HEK293 (cell line): ENCODE results near the gene CFAP410.
"Not testable (repeated sequence)": the region's sequence is repeated elsewhere in the genome, so short reads cannot be mapped to it uniquely, and the experiment has no call there.

ENCODE experiments used
- CTCF ChIA-PET: fragments of 350-600 bp; formaldehyde crosslinking; extraction: SDS; loops from one replicate; lab custom pipeline; 2021; ENCODE audit warnings: antibody characterized with exemption; lab: Yijun Ruan, JAX
- POLR2A ChIA-PET: fragments of 300-600 bp; formaldehyde crosslinking; extraction: SDS; loops from one replicate; lab custom pipeline; 2020; ENCODE audit warnings: antibody characterized with exemption, inconsistent platforms; lab: Yijun Ruan, JAX
- H3K27ac ChIP-seq: fragments of 200-500 bp; sonication (Bioruptor generic); 2 replicates; pipeline ENCODE4 v1.5.1; 2014; ENCODE audit warnings: low read depth, low read length, control low read depth, inconsistent platforms; ENCODE audit errors: extremely low read depth
- H3K36me3 ChIP-seq, 2 experiments: fragments of 200-500 bp in 1 of 2; sonication (Bioruptor generic) in 1 of 2; 1 replicate in 1 of 2; 2 replicates in 1 of 2; pipeline ENCODE4 v1.5.1; 2014 to 2017; ENCODE audit warnings: inconsistent platforms in 2 of 2, low read length in 2 of 2; ENCODE audit not compliant: control insufficient read depth in 2 of 2, insufficient read depth in 1 of 2
- H3K4me1 ChIP-seq: fragments of 200-500 bp; sonication (Bioruptor generic); 2 replicates; pipeline ENCODE4 v1.5.1; 2014; ENCODE audit warnings: mild to moderate bottlenecking, low read length, inconsistent platforms; ENCODE audit not compliant: control insufficient read depth, insufficient read depth
- H3K4me3 ChIP-seq: 2 replicates; pipeline ENCODE4 v1.5.1; 2011; ENCODE audit warnings: low read depth, mild to moderate bottlenecking, control low read depth, low read length, moderate library complexity
- H3K9me3 ChIP-seq: fragments of 200-500 bp; sonication (Bioruptor generic); 2 replicates; pipeline ENCODE4 v1.5.1; 2014; ENCODE audit warnings: low read depth, low read length, inconsistent platforms; ENCODE audit not compliant: control insufficient read depth, insufficient read depth
- IKZF3 ChIP-seq: fragments of 450-650 bp; IDR thresholded peaks from 2 replicates; pipeline ENCODE4 v1.5.0; 2018; ENCODE audit warnings: missing biosample characterization, mild to moderate bottlenecking, missing genetic modification characterization, moderate library complexity
- KLF1 ChIP-seq: fragments of 450-650 bp; formaldehyde crosslinking; IDR thresholded peaks from 2 replicates; pipeline ENCODE4 v1.5.1; 2016; ENCODE audit warnings: missing biosample characterization, missing genetic modification characterization
- KLF8 ChIP-seq: fragments of 450-650 bp; formaldehyde crosslinking; IDR thresholded peaks from 2 replicates; pipeline ENCODE4 v1.5.1; 2016; ENCODE audit warnings: missing biosample characterization, missing genetic modification characterization
- OVOL3 ChIP-seq: fragments of 450-650 bp; formaldehyde crosslinking; IDR thresholded peaks from 2 replicates; pipeline ENCODE4 v1.5.1; 2016; ENCODE audit warnings: missing biosample characterization, missing genetic modification characterization
- SP7 ChIP-seq: fragments of 450-650 bp; formaldehyde crosslinking; IDR thresholded peaks from 2 replicates; pipeline ENCODE4 v1.5.1; 2016; ENCODE audit warnings: missing biosample characterization, missing genetic modification characterization
- ZIC2 ChIP-seq: fragments of 450-650 bp; formaldehyde crosslinking; IDR thresholded peaks from 2 replicates; pipeline ENCODE4 v1.5.1; 2016; ENCODE audit warnings: missing biosample characterization, missing genetic modification characterization
- ZNF140 ChIP-seq: fragments of 450-650 bp; formaldehyde crosslinking; IDR thresholded peaks from 2 replicates; pipeline ENCODE4 v1.5.1; 2016; ENCODE audit warnings: missing biosample characterization, missing genetic modification characterization
- ZNF169 ChIP-seq: fragments of 450-650 bp; formaldehyde crosslinking; IDR thresholded peaks from 2 replicates; pipeline ENCODE4 v1.5.1; 2016; ENCODE audit warnings: missing biosample characterization, missing genetic modification characterization
- ZNF19 ChIP-seq: fragments of 450-650 bp; formaldehyde crosslinking; IDR thresholded peaks from 2 replicates; pipeline ENCODE4; 2016; ENCODE audit warnings: missing biosample characterization, missing genetic modification characterization, low read depth
- ZNF211 ChIP-seq: fragments of 450-650 bp; formaldehyde crosslinking; IDR thresholded peaks from 2 replicates; pipeline ENCODE4 v1.5.1; 2016; ENCODE audit warnings: low read depth, missing biosample characterization, missing genetic modification characterization
- ZNF214 ChIP-seq: fragments of 450-650 bp; formaldehyde crosslinking; IDR thresholded peaks from 2 replicates; pipeline ENCODE4 v1.5.1; 2017; ENCODE audit warnings: missing biosample characterization, mild to moderate bottlenecking, missing genetic modification characterization, borderline replicate concordance
- ZNF221 ChIP-seq: fragments of 450-650 bp; formaldehyde crosslinking; IDR thresholded peaks from 2 replicates; pipeline ENCODE4 v1.5.1; 2017; ENCODE audit warnings: missing biosample characterization, missing genetic modification characterization, borderline replicate concordance
- ZNF341 ChIP-seq: fragments of 450-650 bp; formaldehyde crosslinking; IDR thresholded peaks from 2 replicates; pipeline ENCODE4; 2016; ENCODE audit warnings: low read depth, missing biosample characterization, missing genetic modification characterization
- ZNF416 ChIP-seq: fragments of 450-650 bp; formaldehyde crosslinking; IDR thresholded peaks from 2 replicates; pipeline ENCODE4 v1.5.1; 2016; ENCODE audit warnings: missing biosample characterization, missing genetic modification characterization
- ZNF423 ChIP-seq: fragments of 450-650 bp; formaldehyde crosslinking; IDR thresholded peaks from 2 replicates; pipeline ENCODE4 v1.5.1; 2016; ENCODE audit warnings: missing biosample characterization, missing genetic modification characterization
- ZNF510 ChIP-seq: fragments of 450-650 bp; formaldehyde crosslinking; IDR thresholded peaks from 2 replicates; pipeline ENCODE4 v1.5.1; 2018; ENCODE audit warnings: mild to moderate bottlenecking, missing genetic modification characterization, missing biosample characterization; ENCODE audit not compliant: insufficient replicate concordance
- ZNF561 ChIP-seq: fragments of 450-650 bp; IDR thresholded peaks from 2 replicates; pipeline ENCODE4 v1.5.1; 2018; ENCODE audit warnings: missing biosample characterization, missing genetic modification characterization, borderline replicate concordance
- ZNF571 ChIP-seq: fragments of 450-650 bp; formaldehyde crosslinking; IDR thresholded peaks from 2 replicates; pipeline ENCODE4 v1.5.0; 2017; ENCODE audit warnings: missing biosample characterization, missing genetic modification characterization
- ZSCAN23 ChIP-seq: fragments of 450-650 bp; formaldehyde crosslinking; IDR thresholded peaks from 2 replicates; pipeline ENCODE4 v1.5.1; 2016; ENCODE audit warnings: missing biosample characterization, missing genetic modification characterization
- ZSCAN30 ChIP-seq: fragments of 450-650 bp; IDR thresholded peaks from 2 replicates; pipeline ENCODE4 v1.5.1; 2018; ENCODE audit warnings: missing biosample characterization, mild to moderate bottlenecking, missing genetic modification characterization, moderate library complexity

The CFAP410 gene

GRCh38 chr21:44345495-44345894 is 6.3 kb upstream of the CFAP410 start:
- POLR2A ChIA-PET = no interaction called here
- CTCF ChIA-PET = interaction anchor here (0.7 kb wide), 1 partner anchor 45 kb away, joined by 3 read pairs; the partner anchor contains the start of gene PFKL
- H3K27ac ChIP-seq = no peak overlapping the region

GRCh38 chr21:44344541-44345183 is 5.5 kb upstream of the CFAP410 start:
- H3K27ac ChIP-seq = no peak overlapping the region

More at GRCh38 chr21:44345495-44345894, 6.3 kb upstream of the CFAP410 start:
- H3K36me3 ChIP-seq = no peaks in the 10 kb centered on the region
- no peaks in the 10 kb centered on the region for H3K9me3 ChIP-seq
- H3K4me1 ChIP-seq = no peaks in the 10 kb centered on the region
- TF ChIP-seq ZNF19 (no peak), ZNF169 (tag by site-specific recombination) (no peak), ZNF423 (tag by site-specific recombination) (no peak)
- no peak overlapping the region for H3K4me3 ChIP-seq

GRCh38 chr21:44342981-44343380 is 3.8 kb upstream of the CFAP410 start:
- H3K4me3 ChIP-seq, POLR2A ChIA-PET, H3K9me3 ChIP-seq, CTCF ChIA-PET, H3K36me3 ChIP-seq, H3K4me1 ChIP-seq, H3K27ac ChIP-seq: not testable (repeated sequence)

More at GRCh38 chr21:44344541-44345183, 5.5 kb upstream of the CFAP410 start:
- H3K36me3 ChIP-seq = no peaks in the 10 kb centered on the region
- no peak overlapping the region for H3K4me3 ChIP-seq
- TF ChIP-seq ZSCAN23 (tag by site-specific recombination) = no peak
- TF ChIP-seq ZNF341 (tag by site-specific recombination) = no peak
- TF ChIP-seq ZIC2 = 0 out of 2 replicates have a peak, but pooled peaks have one; percentile 8
- no peak for TF ChIP-seq SP7 (tag by site-specific recombination)
- ChIA-PET CTCF (interaction anchor here (0.5 to 0.7 kb wide), 3 partner anchors 35 to 144 kb away, joined by 3 read pairs; partner anchors contain the start of gene PFKL), POLR2A (interaction anchor here (0.6 to 1.3 kb wide), 5 partner anchors 15 to 475 kb away, joined by 3 to 6 read pairs (median 4); no protein-coding TSS in a partner anchor)
- no peaks in the 10 kb centered on the region for H3K9me3 ChIP-seq
- H3K4me1 ChIP-seq = peaks cover 3% of the 10 kb centered on the region; the same call in 1 of the 2 replicates

GRCh38 chr21:44341726-44342458 is 2.7 kb upstream of the CFAP410 start:
- H3K36me3 ChIP-seq, H3K27ac ChIP-seq, H3K4me3 ChIP-seq, H3K9me3 ChIP-seq, H3K4me1 ChIP-seq: not testable (repeated sequence)
- ChIA-PET POLR2A (interaction anchor here (0.7 kb wide), 1 partner anchor 10 kb away, joined by 3 read pairs; no protein-coding TSS in a partner anchor), CTCF (interaction anchor here (1.0 kb wide), 1 partner anchor 31 kb away, joined by 3 read pairs; no protein-coding TSS in a partner anchor)

DNA sequence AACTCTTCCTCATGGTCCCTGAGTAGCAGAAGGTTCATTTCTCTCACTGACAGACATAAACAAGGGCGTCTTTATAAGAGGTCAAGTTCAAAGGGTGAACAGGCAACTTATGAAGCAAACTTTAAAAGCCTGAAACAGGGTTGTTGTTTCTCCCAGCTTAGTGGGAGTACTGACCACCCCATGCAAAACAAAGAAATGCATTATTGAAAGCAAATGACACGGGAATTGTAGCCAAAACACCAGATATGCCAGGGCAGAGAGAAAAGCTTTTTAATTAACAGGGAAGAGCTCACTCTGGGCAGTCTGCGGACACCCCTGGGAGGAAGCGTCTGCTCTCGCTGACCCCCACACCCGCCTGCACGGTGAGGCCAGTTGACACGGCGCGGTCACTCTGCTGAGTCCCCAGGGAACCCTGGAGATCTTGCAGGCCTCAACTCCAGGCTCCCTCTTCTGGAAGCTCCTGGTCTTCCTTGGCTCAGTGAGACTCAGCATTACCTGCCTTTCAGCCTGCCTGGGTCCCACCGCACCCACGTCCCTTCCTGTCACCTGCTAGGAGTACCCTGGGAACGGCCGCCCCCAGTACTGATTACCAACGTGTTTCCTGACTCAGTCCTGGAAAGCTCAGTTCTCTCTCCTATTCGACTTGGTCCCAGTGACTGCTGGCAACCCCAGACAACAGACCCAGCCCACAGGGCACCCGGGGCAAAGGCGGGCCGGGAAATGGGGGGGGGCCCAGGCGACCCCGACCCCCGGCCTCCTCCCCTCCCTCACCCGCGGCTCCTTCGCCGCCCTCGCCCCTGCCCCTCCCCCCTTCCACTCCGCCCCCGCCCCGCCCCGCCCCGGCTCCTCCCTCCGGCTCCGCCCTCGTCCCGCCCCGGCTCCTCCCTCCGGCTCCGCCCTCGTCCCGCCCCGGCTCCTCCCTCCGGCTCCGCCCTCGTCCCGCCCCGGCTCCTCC is 972 bp downstream of the CFAP410 start:
- peaks cover 0 to 4% of the 10 kb centered on the region in 2 experiments; a peak in 1 of 3 replicates for H3K36me3 ChIP-seq
- H3K4me3 ChIP-seq = peak overlapping the region; percentile 28
- H3K9me3 ChIP-seq = no peaks in the 10 kb centered on the region
- CTCF ChIA-PET = interaction anchor here (0.7 to 1.7 kb wide), 5 partner anchors 9 to 116 kb away, joined by 3 to 11 read pairs (median 4); no protein-coding TSS in a partner anchor
- POLR2A ChIA-PET = interaction anchor here (0.6 to 2.2 kb wide), 8 partner anchors 9 to 535 kb away, joined by 3 to 11 read pairs (median 4); partner anchors contain the start of genes LRRC3, PFKL and PTTG1IP
- peaks cover 9% of the 10 kb centered on the region for H3K4me1 ChIP-seq
- no peak overlapping the region for H3K27ac ChIP-seq
- TF ChIP-seq ZNF140 (tag by site-specific recombination) = no peak
- no peak for TF ChIP-seq ZNF561 (tag by site-specific recombination)
- no peak for TF ChIP-seq ZNF416 (tag by site-specific recombination)
- peak; percentile 90 for TF ChIP-seq KLF8
- no peak for TF ChIP-seq ZNF571 (tag by site-specific recombination)
- peak; percentile 85 for TF ChIP-seq KLF1 (tag by site-specific recombination)
- TF ChIP-seq ZNF341 (tag by site-specific recombination) = no peak
- peak; percentile 39; the same call in 1 of the 2 replicates for TF ChIP-seq IKZF3 (tag by site-specific recombination)
- no peak for TF ChIP-seq ZNF221 (tag by site-specific recombination)
- TF ChIP-seq ZNF214 = no peak
- TF ChIP-seq ZSCAN30 (tag by site-specific recombination) = no peak
- no peak for TF ChIP-seq ZNF510 (tag by site-specific recombination)
- no peak for TF ChIP-seq OVOL3 (tag by site-specific recombination)
- TF ChIP-seq ZNF211 (tag by site-specific recombination) = no peak
